OCI-LY1 (cell line): ENCODE data around the gene KDM5B.
"Not testable (repeated sequence)": the region's sequence is repeated elsewhere in the genome, so short reads cannot be mapped to it uniquely, and the experiment has no call there.

Experiments
- H2AFZ ChIP-seq: fragments of 200-600 bp; sonication (generic), shearing (Covaris generic); 2 replicates; pipeline ENCODE4 v1.6.0; 2014; ENCODE audit warnings: antibody characterized with exemption, mild to moderate bottlenecking, low read length
- H3F3A ChIP-seq: fragments of 200-600 bp; sonication (generic), shearing (Covaris generic); 2 replicates; pipeline ENCODE4 v1.6.0; 2014; ENCODE audit warnings: mild to moderate bottlenecking, antibody characterized with exemption, low read length, moderate library complexity; ENCODE audit not compliant: insufficient read depth
- H3K27ac ChIP-seq: fragments of 200-600 bp; sonication (generic); 2 replicates; pipeline ENCODE4 v1.5.1; 2014; ENCODE audit warnings: low read length, mixed run types, mild to moderate bottlenecking, low read depth; ENCODE audit not compliant: poor library complexity, severe bottlenecking
- H3K27me3 ChIP-seq: fragments of 200-600 bp; sonication (generic); 2 replicates; pipeline ENCODE4 v1.6.0; 2014; ENCODE audit warnings: antibody characterized with exemption, mild to moderate bottlenecking, low read length, moderate library complexity; ENCODE audit not compliant: insufficient read depth
- H3K36me3 ChIP-seq: fragments of 200-600 bp; sonication (generic); 2 replicates; pipeline ENCODE4 v1.6.1; 2014; ENCODE audit warnings: mild to moderate bottlenecking, antibody characterized with exemption, low read length, moderate library complexity, mixed read lengths; ENCODE audit not compliant: insufficient read depth
- H3K4me1 ChIP-seq: fragments of 200-600 bp; sonication (generic); 2 replicates; pipeline ENCODE4 v1.5.1; 2014; ENCODE audit warnings: mild to moderate bottlenecking, low read length, moderate library complexity; ENCODE audit not compliant: insufficient read depth, severe bottlenecking
- H3K4me2 ChIP-seq: fragments of 200-600 bp; sonication (generic), shearing (Covaris generic); 2 replicates; pipeline ENCODE4 v1.6.1; 2014; ENCODE audit warnings: low read length
- H3K4me3 ChIP-seq: fragments of 200-600 bp; sonication (generic); 2 replicates; pipeline ENCODE4 v1.5.1; 2014; ENCODE audit warnings: low read length, low read depth, mild to moderate bottlenecking, mixed read lengths; ENCODE audit not compliant: poor library complexity, severe bottlenecking
- H3K79me2 ChIP-seq: fragments of 200-600 bp; shearing (Covaris generic); 2 replicates; pipeline ENCODE4 v1.6.1; 2016; ENCODE audit warnings: mixed run types, low read length, mixed read lengths; ENCODE audit not compliant: insufficient read depth
- H3K9ac ChIP-seq: fragments of 200-600 bp; sonication (generic), shearing (Covaris generic); 2 replicates; pipeline ENCODE4 v1.6.1; 2014; ENCODE audit warnings: mild to moderate bottlenecking, low read length, mixed read lengths
- H3K9me2 ChIP-seq: fragments of 200-600 bp; sonication (generic), shearing (Covaris generic); 2 replicates; pipeline ENCODE4 v1.6.1; 2014; ENCODE audit warnings: low read depth, mild to moderate bottlenecking, low read length, mixed read lengths
- H3K9me3 ChIP-seq: fragments of 200-600 bp; shearing (Covaris generic); 2 replicates; pipeline ENCODE4 v1.6.1; 2014; ENCODE audit warnings: low read length, mixed read lengths
- H4K20me1 ChIP-seq: fragments of 200-600 bp; sonication (generic), shearing (Covaris generic); 2 replicates; pipeline ENCODE4 v1.6.0; 2016; ENCODE audit warnings: mild to moderate bottlenecking, low read length; ENCODE audit not compliant: insufficient read depth
- CTCF ChIP-seq: fragments of 200-600 bp; sonication (generic), shearing (Covaris generic); IDR thresholded peaks from 2 replicates; pipeline ENCODE4 v1.5.1; 2017; ENCODE audit warnings: mild to moderate bottlenecking, antibody characterized with exemption, low read length, moderate library complexity, mixed read lengths
- EZH2 ChIP-seq: fragments of 200-600 bp; sonication (generic), shearing (Covaris generic); IDR thresholded peaks from 2 replicates; pipeline ENCODE4 v1.8.0; 2017; ENCODE audit warnings: borderline replicate concordance, mixed run types, mild to moderate bottlenecking, antibody characterized with exemption, low read length, moderate library complexity, mixed read lengths

Gene KDM5B

GRCh38 chr1:202745323-202745888, 62.8 kb downstream of the KDM5B start:
- Histone ChIP-seq H3K4me1 (no peaks in the 10 kb centered on the region), H3K27ac (no peak overlapping the region), H3K9ac (no peak overlapping the region), H3F3A (no peaks in the 10 kb centered on the region), H3K9me3 (no peaks in the 10 kb centered on the region), H3K36me3 (no peaks in the 10 kb centered on the region; the same call in 1 of the 2 replicates), H4K20me1 (no peaks in the 10 kb centered on the region), H3K27me3 (no peaks in the 10 kb centered on the region), H3K4me3 (no peak overlapping the region), H3K79me2 (no peaks in the 10 kb centered on the region), H3K9me2 (no peaks in the 10 kb centered on the region), H3K4me2 (no peak overlapping the region), H2AFZ (no peak overlapping the region)
- TF ChIP-seq EZH2 (no peak), CTCF (no peak)

DNA sequence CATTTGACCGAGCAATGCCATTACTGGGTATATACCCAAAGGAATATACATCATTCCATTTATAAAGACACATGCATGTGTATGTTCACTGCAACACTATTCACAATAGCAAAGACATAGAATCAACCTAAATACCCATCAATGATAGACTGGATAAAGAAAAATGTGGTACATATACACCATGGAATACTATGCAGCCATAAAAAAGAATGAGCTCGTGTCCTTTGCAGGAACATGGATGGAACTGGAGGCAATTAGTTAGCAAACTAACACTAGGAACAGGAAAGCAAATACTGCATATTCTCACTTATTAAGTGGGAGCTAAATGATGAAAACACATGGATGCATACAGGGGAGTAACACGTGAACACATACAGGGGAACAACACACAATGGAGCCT, 63.5 kb downstream of the KDM5B start:
- H3K9me2 ChIP-seq, H3K4me3 ChIP-seq, H4K20me1 ChIP-seq, H3K4me2 ChIP-seq, H2AFZ ChIP-seq, H3K9ac ChIP-seq, H3K79me2 ChIP-seq, H3K27ac ChIP-seq, H3K9me3 ChIP-seq, H3K27me3 ChIP-seq, H3K36me3 ChIP-seq, H3F3A ChIP-seq, H3K4me1 ChIP-seq: not testable (repeated sequence)

GRCh38 chr1:202742496-202742895, 65.7 kb downstream of the KDM5B start:
- no peaks in the 10 kb centered on the region for H4K20me1 ChIP-seq
- no peak overlapping the region for H3K9ac ChIP-seq
- no peak overlapping the region for H2AFZ ChIP-seq
- TF ChIP-seq EZH2 (no peak), CTCF (no peak)
- H3K27ac ChIP-seq: no peak overlapping the region
- H3F3A ChIP-seq: no peaks in the 10 kb centered on the region
- no peak overlapping the region for H3K4me3 ChIP-seq
- no peaks in the 10 kb centered on the region for H3K4me1 ChIP-seq
- H3K79me2 ChIP-seq: no peaks in the 10 kb centered on the region
- no peak overlapping the region for H3K4me2 ChIP-seq
- no peaks in the 10 kb centered on the region for H3K27me3 ChIP-seq
- no peaks in the 10 kb centered on the region for H3K9me2 ChIP-seq
- no peaks in the 10 kb centered on the region; the same call in 1 of the 2 replicates for H3K36me3 ChIP-seq
- H3K9me3 ChIP-seq: no peaks in the 10 kb centered on the region

GRCh38 chr1:202733251-202733650, 75.0 kb downstream of the KDM5B start:
- Histone ChIP-seq H3K4me3 (no peak overlapping the region), H3K27ac (no peak overlapping the region), H3K9me2 (no peaks in the 10 kb centered on the region), H2AFZ (no peak overlapping the region), H3F3A (no peaks in the 10 kb centered on the region), H3K36me3 (no peaks in the 10 kb centered on the region), H4K20me1 (no peaks in the 10 kb centered on the region), H3K4me2 (no peak overlapping the region), H3K79me2 (no peaks in the 10 kb centered on the region), H3K27me3 (no peaks in the 10 kb centered on the region), H3K4me1 (no peaks in the 10 kb centered on the region), H3K9me3 (no peaks in the 10 kb centered on the region), H3K9ac (no peak overlapping the region)
- TF ChIP-seq CTCF (no peak), EZH2 (no peak)
